HEK293 (cell line): ENCODE results near the gene FAM43A.

Experiments used
- CTCF ChIA-PET: fragments of 350-600 bp; formaldehyde crosslinking; extraction: SDS; loops from one replicate; lab custom pipeline; 2021; ENCODE audit warnings: antibody characterized with exemption; lab: Yijun Ruan, JAX
- POLR2A ChIA-PET: fragments of 300-600 bp; formaldehyde crosslinking; extraction: SDS; loops from one replicate; lab custom pipeline; 2020; ENCODE audit warnings: antibody characterized with exemption, inconsistent platforms; lab: Yijun Ruan, JAX
- H3K27ac ChIP-seq: fragments of 200-500 bp; sonication (Bioruptor generic); 2 replicates; pipeline ENCODE4 v1.5.1; 2014; ENCODE audit warnings: low read depth, low read length, control low read depth, inconsistent platforms; ENCODE audit errors: extremely low read depth
- H3K36me3 ChIP-seq, 2 experiments: fragments of 200-500 bp in 1 of 2; sonication (Bioruptor generic) in 1 of 2; 1 replicate in 1 of 2; 2 replicates in 1 of 2; pipeline ENCODE4 v1.5.1; 2014 to 2017; ENCODE audit warnings: inconsistent platforms in 2 of 2, low read length in 2 of 2; ENCODE audit not compliant: control insufficient read depth in 2 of 2, insufficient read depth in 1 of 2
- H3K4me1 ChIP-seq: fragments of 200-500 bp; sonication (Bioruptor generic); 2 replicates; pipeline ENCODE4 v1.5.1; 2014; ENCODE audit warnings: mild to moderate bottlenecking, low read length, inconsistent platforms; ENCODE audit not compliant: control insufficient read depth, insufficient read depth
- H3K4me3 ChIP-seq: 2 replicates; pipeline ENCODE4 v1.5.1; 2011; ENCODE audit warnings: low read depth, mild to moderate bottlenecking, control low read depth, low read length, moderate library complexity
- H3K9me3 ChIP-seq: fragments of 200-500 bp; sonication (Bioruptor generic); 2 replicates; pipeline ENCODE4 v1.5.1; 2014; ENCODE audit warnings: low read depth, low read length, inconsistent platforms; ENCODE audit not compliant: control insufficient read depth, insufficient read depth
- HOXD13 ChIP-seq: sonication (generic); formaldehyde crosslinking; IDR thresholded peaks from 2 replicates; pipeline ENCODE4 v1.8.0; 2022; ENCODE audit warnings: missing genetic modification reagents, borderline replicate concordance
- SCRT2 ChIP-seq: fragments of 450-650 bp; formaldehyde crosslinking; IDR thresholded peaks from 2 replicates; pipeline ENCODE4 v1.5.1; 2016; ENCODE audit warnings: missing biosample characterization, missing genetic modification characterization
- ZEB2 ChIP-seq: fragments of 450-650 bp; formaldehyde crosslinking; IDR thresholded peaks from 2 replicates; pipeline ENCODE4 v1.5.1; 2016; ENCODE audit warnings: missing biosample characterization, missing genetic modification characterization
- ZFHX2 ChIP-seq: fragments of 450-650 bp; formaldehyde crosslinking; conservative IDR thresholded peaks from 2 replicates; pipeline ENCODE4 v1.5.1; 2016; ENCODE audit warnings: missing biosample characterization, missing genetic modification characterization
- ZFP37 ChIP-seq: fragments of 450-650 bp; formaldehyde crosslinking; IDR thresholded peaks from 2 replicates; pipeline ENCODE4 v1.5.1; 2016; ENCODE audit warnings: missing biosample characterization, missing genetic modification characterization
- ZNF140 ChIP-seq: fragments of 450-650 bp; formaldehyde crosslinking; IDR thresholded peaks from 2 replicates; pipeline ENCODE4 v1.5.1; 2016; ENCODE audit warnings: missing biosample characterization, missing genetic modification characterization
- ZNF146 ChIP-seq: fragments of 450-650 bp; formaldehyde crosslinking; IDR thresholded peaks from 2 replicates; pipeline ENCODE4 v1.5.1; 2016; ENCODE audit warnings: missing biosample characterization, missing genetic modification characterization
- ZNF202 ChIP-seq: fragments of 450-650 bp; formaldehyde crosslinking; IDR thresholded peaks from 2 replicates; pipeline ENCODE4 v1.5.1; 2016; ENCODE audit warnings: missing biosample characterization, missing genetic modification characterization, borderline replicate concordance
- ZNF24 ChIP-seq: fragments of 450-650 bp; formaldehyde crosslinking; IDR thresholded peaks from 2 replicates; pipeline ENCODE4 v1.5.1; 2016; ENCODE audit warnings: missing biosample characterization, missing genetic modification characterization
- ZNF426 ChIP-seq: fragments of 450-650 bp; formaldehyde crosslinking; IDR thresholded peaks from 2 replicates; pipeline ENCODE4 v1.5.1; 2017; ENCODE audit warnings: missing biosample characterization, missing genetic modification characterization, mild to moderate bottlenecking, inconsistent platforms, moderate library complexity
- ZNF514 ChIP-seq: fragments of 450-650 bp; formaldehyde crosslinking; IDR thresholded peaks from 2 replicates; pipeline ENCODE4 v1.5.1; 2016; ENCODE audit warnings: missing biosample characterization, missing genetic modification characterization
- ZNF571 ChIP-seq: fragments of 450-650 bp; formaldehyde crosslinking; IDR thresholded peaks from 2 replicates; pipeline ENCODE4 v1.5.0; 2017; ENCODE audit warnings: missing biosample characterization, missing genetic modification characterization
- ZNF660 ChIP-seq: fragments of 450-650 bp; IDR thresholded peaks from 2 replicates; pipeline ENCODE4 v1.5.1; 2018; ENCODE audit warnings: missing biosample characterization, mild to moderate bottlenecking, missing genetic modification characterization
- ZNF830 ChIP-seq: fragments of 450-650 bp; IDR thresholded peaks from 2 replicates; pipeline ENCODE4 v1.5.0; 2018; ENCODE audit warnings: missing biosample characterization, missing genetic modification characterization, low read depth, mild to moderate bottlenecking, moderate library complexity
- TF ChIP-seq, protein P1 (sequence below): fragments of 450-650 bp; formaldehyde crosslinking; IDR thresholded peaks from 2 replicates; pipeline ENCODE4 v1.5.1; 2017; ENCODE audit warnings: missing biosample characterization, missing genetic modification characterization
- TF ChIP-seq, protein P2 (sequence below): fragments of 450-650 bp; formaldehyde crosslinking; IDR thresholded peaks from 2 replicates; pipeline ENCODE4 v1.5.1; 2016; ENCODE audit warnings: missing biosample characterization, missing genetic modification characterization
- TF ChIP-seq, protein P3 (sequence below): fragments of 450-650 bp; formaldehyde crosslinking; IDR thresholded peaks from 2 replicates; pipeline ENCODE4; 2016; ENCODE audit warnings: missing biosample characterization, missing genetic modification characterization

Gene FAM43A

DNA sequence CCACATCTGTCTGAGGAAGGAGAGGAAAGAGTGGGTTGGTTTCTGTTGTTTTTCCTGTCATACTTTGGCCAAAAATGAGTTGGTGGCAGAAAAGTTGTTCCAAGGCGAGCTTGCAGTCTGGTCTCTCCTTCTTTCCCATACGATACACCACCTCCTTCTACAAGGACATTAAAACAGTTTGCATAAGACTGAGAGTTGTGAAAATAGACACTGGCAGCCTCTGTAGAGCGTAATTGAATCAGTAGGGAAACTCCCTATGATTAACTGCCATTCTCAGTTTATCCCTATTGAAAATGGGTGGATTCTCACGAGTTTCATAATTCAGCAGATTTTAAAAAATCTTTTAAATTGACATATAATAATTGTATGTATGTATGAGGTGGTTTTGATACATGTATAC, 10.0 kb upstream of the FAM43A start:
- POLR2A ChIA-PET: no interaction called here
- Histone ChIP-seq H3K27ac (no peak overlapping the region), H3K9me3 (no peaks in the 10 kb centered on the region), H3K36me3 (no peaks in the 10 kb centered on the region), H3K4me1 (no peaks in the 10 kb centered on the region), H3K4me3 (no peak overlapping the region)
- TF ChIP-seq, protein P1, sequence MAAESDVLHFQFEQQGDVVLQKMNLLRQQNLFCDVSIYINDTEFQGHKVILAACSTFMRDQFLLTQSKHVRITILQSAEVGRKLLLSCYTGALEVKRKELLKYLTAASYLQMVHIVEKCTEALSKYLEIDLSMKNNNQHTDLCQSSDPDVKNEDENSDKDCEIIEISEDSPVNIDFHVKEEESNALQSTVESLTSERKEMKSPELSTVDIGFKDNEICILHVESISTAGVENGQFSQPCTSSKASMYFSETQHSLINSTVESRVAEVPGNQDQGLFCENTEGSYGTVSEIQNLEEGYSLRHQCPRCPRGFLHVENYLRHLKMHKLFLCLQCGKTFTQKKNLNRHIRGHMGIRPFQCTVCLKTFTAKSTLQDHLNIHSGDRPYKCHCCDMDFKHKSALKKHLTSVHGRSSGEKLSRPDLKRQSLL: no peak
- TF ChIP-seq ZNF146 (no peak), HOXD13 (CRISPR knock-in tag) (no peak), ZNF571 (tag by site-specific recombination) (no peak), ZNF426 (tag by site-specific recombination) (no peak), ZNF202 (tag by site-specific recombination) (no peak), ZNF140 (tag by site-specific recombination) (no peak), SCRT2 (tag by site-specific recombination) (no peak), ZFP37 (tag by site-specific recombination) (no peak)
- TF ChIP-seq, protein P2, sequence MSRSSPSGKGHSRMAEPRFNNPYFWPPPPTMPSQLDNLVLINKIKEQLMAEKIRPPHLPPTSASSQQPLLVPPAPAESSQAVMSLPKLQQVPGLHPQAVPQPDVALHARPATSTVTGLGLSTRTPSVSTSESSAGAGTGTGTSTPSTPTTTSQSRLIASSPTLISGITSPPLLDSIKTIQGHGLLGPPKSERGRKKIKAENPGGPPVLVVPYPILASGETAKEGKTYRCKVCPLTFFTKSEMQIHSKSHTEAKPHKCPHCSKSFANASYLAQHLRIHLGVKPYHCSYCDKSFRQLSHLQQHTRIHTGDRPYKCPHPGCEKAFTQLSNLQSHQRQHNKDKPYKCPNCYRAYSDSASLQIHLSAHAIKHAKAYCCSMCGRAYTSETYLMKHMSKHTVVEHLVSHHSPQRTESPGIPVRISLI (tag by site-specific recombination): no peak
- TF ChIP-seq, protein P3, sequence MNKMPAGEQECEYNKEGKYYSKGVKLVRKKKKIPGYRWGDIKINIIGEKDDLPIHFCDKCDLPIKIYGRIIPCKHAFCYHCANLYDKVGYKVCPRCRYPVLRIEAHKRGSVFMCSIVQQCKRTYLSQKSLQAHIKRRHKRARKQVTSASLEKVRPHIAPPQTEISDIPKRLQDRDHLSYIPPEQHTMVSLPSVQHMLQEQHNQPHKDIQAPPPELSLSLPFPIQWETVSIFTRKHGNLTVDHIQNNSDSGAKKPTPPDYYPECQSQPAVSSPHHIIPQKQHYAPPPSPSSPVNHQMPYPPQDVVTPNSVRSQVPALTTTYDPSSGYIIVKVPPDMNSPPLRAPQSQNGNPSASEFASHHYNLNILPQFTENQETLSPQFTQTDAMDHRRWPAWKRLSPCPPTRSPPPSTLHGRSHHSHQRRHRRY: no peak
- CTCF ChIA-PET: interaction anchor here (0.6 kb wide), 1 partner anchor 360 kb away, joined by 5 read pairs; no protein-coding TSS in a partner anchor

DNA sequence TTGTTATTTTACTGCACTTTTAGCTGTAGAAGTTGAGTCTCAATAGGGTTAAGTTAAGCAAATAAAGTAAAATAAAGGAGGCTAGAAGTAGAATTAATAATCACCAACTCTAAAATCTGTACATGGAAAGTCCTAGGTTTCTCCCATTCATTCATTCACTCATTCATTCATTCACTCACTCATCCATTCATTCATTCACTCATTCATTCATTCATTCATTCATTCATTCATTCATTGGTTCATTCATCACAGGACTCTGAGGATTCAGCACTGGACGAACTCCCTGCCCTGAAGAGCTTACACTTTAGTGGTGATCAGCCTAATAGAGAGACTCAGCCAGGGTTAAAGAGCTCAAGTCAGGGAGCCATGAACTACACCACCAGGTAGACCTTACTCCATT, 9.2 kb upstream of the FAM43A start:
- Histone ChIP-seq H3K9me3 (no peaks in the 10 kb centered on the region), H3K36me3 (no peaks in the 10 kb centered on the region), H3K4me1 (no peaks in the 10 kb centered on the region), H3K27ac (no peak overlapping the region), H3K4me3 (no peak overlapping the region)
- POLR2A ChIA-PET: no interaction called here
- CTCF ChIA-PET: interaction anchor here (0.7 kb wide), 1 partner anchor 216 kb away, joined by 6 read pairs; no protein-coding TSS in a partner anchor
- TF ChIP-seq ZNF24 (tag by site-specific recombination): peak; percentile 86
- TF ChIP-seq ZNF830 (tag by site-specific recombination): no peak
- no peak for TF ChIP-seq ZFHX2 (tag by site-specific recombination)
- TF ChIP-seq, all 188 proteins: peak for 1

DNA sequence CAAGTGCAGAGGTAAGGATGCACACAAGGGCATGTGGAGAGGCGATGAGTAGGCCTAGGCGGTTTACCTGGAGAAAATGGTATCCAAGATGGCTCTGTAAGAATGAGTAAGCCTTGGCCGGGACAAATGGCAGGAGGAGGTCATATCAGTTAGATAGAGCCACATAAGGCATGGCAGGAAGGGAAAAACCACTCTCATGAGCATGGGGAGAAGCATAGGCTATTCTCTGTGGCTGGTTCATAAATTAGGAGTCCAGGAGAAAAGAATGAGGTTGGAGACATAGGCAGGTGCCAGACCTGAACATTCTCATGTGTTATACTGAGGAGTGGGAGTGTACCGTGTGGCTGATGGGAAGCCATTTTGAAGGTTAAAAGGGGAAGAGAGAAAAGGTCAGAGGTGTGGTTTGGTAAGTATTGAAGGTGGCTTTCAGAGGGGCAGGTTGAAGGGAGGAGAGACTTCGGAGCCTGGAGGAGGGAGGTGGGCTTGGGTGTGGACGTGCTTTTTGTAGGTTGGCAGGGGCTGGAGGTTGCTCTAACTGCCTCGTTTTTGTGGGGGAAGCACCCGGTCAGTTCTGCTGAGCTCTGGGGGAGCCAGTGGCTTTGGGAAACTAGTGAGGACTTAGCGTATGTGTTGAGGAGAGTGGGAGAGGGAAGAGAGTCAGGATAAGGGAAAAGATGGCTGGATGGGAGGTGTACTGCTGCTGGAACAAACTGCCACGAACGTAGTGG, 4.6 kb upstream of the FAM43A start:
- TF ChIP-seq ZNF514 (tag by site-specific recombination) (no peak), ZEB2 (tag by site-specific recombination) (no peak), ZNF660 (tag by site-specific recombination) (no peak)
- no peaks in the 10 kb centered on the region for H3K36me3 ChIP-seq
- POLR2A ChIA-PET: no interaction called here
- H3K9me3 ChIP-seq: no peaks in the 10 kb centered on the region
- no peak overlapping the region for H3K4me3 ChIP-seq
- CTCF ChIA-PET: interaction anchor here (1.4 to 3.4 kb wide), 5 partner anchors 9 to 599 kb away, joined by 3 to 32 read pairs (median 20); partner anchors contain the start of gene LSG1
- H3K4me1 ChIP-seq: no peaks in the 10 kb centered on the region
- no peak overlapping the region for H3K27ac ChIP-seq
